Panc1 (cell line): ENCODE data around the gene ANKRD33B. TPM values are rescaled to one million over a fixed set of nuclear protein-coding genes. Genes with fewer than 3 reads are reported as not detected.

Source experiments
- ATAC-seq: fragments of 200-7000 bp; cut with Tn5 transposase; 2 replicates; pipeline ENCODE4 v1.9.1; 2020; ENCODE audit warnings: mild to moderate bottlenecking, moderate library complexity
- BruUV-seq: library from RNA; stranded (reverse); fragments of 400-500 nt; replicated peaks from 2 replicates; lab custom pipeline; 2021; lab: Mats Ljungman, UMichigan
- CTCF ChIA-PET: fragments of 300-600 bp; sonication (Branson Sonifier 250); formaldehyde crosslinking; loops from one replicate; lab custom pipeline; 2022; ENCODE audit warnings: antibody characterized with exemption; lab: Charles Lee
- POLR2A ChIA-PET: fragments of 300-600 bp; sonication (Branson Sonifier 250); formaldehyde crosslinking; loops from one replicate; lab custom pipeline; 2022; ENCODE audit warnings: antibody characterized with exemption; lab: Charles Lee
- DNase-seq: peaks from one replicate; pipeline ENCODE4 v3.0.0-alpha.2; 2010; ENCODE audit warnings: low read depth, low spot score
- H3K27ac ChIP-seq: 2 replicates; pipeline ENCODE4 v1.5.1; 2011; ENCODE audit warnings: mild to moderate bottlenecking, low read length, inconsistent platforms
- H3K27me3 ChIP-seq: fragments of 200-500 bp; sonication (Bioruptor generic); 2 replicates; pipeline ENCODE4 v1.6.0; 2014; ENCODE audit warnings: low read length, inconsistent platforms; ENCODE audit not compliant: control insufficient read depth, insufficient read depth
- H3K36me3 ChIP-seq: fragments of 200-500 bp; sonication (Bioruptor generic); 2 replicates; pipeline ENCODE4 v1.5.1; 2014; ENCODE audit warnings: inconsistent platforms, mild to moderate bottlenecking, low read length, moderate library complexity; ENCODE audit not compliant: control insufficient read depth, insufficient read depth
- H3K4me1 ChIP-seq: 2 replicates; pipeline ENCODE4 v1.5.1; 2011; ENCODE audit warnings: inconsistent platforms, mild to moderate bottlenecking, low read length, moderate library complexity; ENCODE audit not compliant: control insufficient read depth, insufficient read depth
- H3K4me3 ChIP-seq, 2 experiments: 2 replicates each; pipeline ENCODE4 v1.5.1; 2011 to 2012; ENCODE audit warnings: low read depth in 2 of 2, low read length in 2 of 2, mild to moderate bottlenecking in 2 of 2, inconsistent platforms in 1 of 2, moderate library complexity in 1 of 2
- H3K9me3 ChIP-seq: fragments of 200-500 bp; sonication (Bioruptor generic); 2 replicates; pipeline ENCODE4 v1.5.1; 2014; ENCODE audit warnings: low read depth, mild to moderate bottlenecking, inconsistent platforms, low read length, moderate library complexity; ENCODE audit not compliant: control insufficient read depth, insufficient read depth
- POLR2AphosphoS5 ChIP-seq: IDR thresholded peaks from 2 replicates; pipeline ENCODE4 v1.6.1; 2012; ENCODE audit warnings: mild to moderate bottlenecking, low read depth, low read length, moderate library complexity
- SIN3A ChIP-seq: IDR thresholded peaks from 2 replicates; pipeline ENCODE4 v1.6.1; 2012; ENCODE audit warnings: low read depth, mild to moderate bottlenecking, low read length, moderate library complexity, borderline replicate concordance; ENCODE audit not compliant: insufficient read depth
- TCF7L2 ChIP-seq: IDR thresholded peaks from 2 replicates; pipeline ENCODE4 v1.6.1; 2011; ENCODE audit warnings: mild to moderate bottlenecking, low read depth, low read length, inconsistent platforms
- in situ Hi-C: cut with HindIII; loops from 2 replicates; pipeline ENCODE4 v1.10.0; 2016; ENCODE audit warnings: low sequenced_read_pairs, low pct_unique_long_range_greater_than_20kb
- intact Hi-C: fragments of 100-400 bp; cut with micrococcal nuclease; formaldehyde crosslinking; loops from one replicate; pipeline ENCODE4 v1.10.0; 2022; ENCODE audit not compliant: unreplicated experiment
- total RNA-seq: library from RNA; stranded (reverse); gene quantifications from one replicate; pipeline ENCODE4 v1.2.1, GENCODE V29; 2021; ENCODE audit not compliant: unreplicated experiment
- TF ChIP-seq, protein P1 (sequence below), 2 experiments: IDR thresholded peaks; 2 replicates each; pipeline ENCODE4 v1.6.1; 2011 to 2012; ENCODE audit warnings: low read depth in 2 of 2, control low read depth in 1 of 2, low read length in 1 of 2, mild to moderate bottlenecking in 1 of 2, moderate library complexity in 1 of 2; ENCODE audit not compliant: insufficient read depth in 1 of 2
- TF ChIP-seq, protein P2 (sequence below): fragments of 450-650 bp; IDR thresholded peaks from 2 replicates; pipeline ENCODE4 v1.5.1; 2017; ENCODE audit warnings: mild to moderate bottlenecking

ANKRD33B gene
- total RNA-seq, 1 experiment from 2014 or later: 19.1 TPM

DNA sequence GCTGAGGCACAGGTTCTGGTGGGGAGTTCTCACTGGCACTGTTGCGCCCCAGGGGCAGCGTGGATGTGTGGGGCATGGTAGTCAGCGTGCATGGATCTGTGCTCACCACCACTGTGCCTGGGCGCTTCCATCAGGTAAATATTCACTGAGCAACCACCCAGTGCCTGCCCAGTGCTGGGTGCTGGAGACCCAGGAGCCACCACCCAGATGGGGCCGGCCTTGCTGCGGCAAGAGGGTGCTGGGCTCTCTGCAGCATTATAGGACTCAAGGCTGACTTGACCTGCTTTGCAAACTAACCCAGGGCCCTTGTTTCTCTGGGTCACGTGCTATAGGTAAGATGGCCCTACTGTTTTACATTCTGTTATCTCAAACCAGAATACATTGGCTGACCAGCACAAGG lies 136.6 kb downstream of the ANKRD33B start:
- POLR2A ChIA-PET: no interaction called here
- Histone ChIP-seq H3K27me3 (no peaks in the 10 kb centered on the region), H3K9me3 (no peaks in the 10 kb centered on the region), H3K4me3 (no peak overlapping the region), H3K4me1 (peaks cover 14% of the 10 kb centered on the region), H3K36me3 (no peaks in the 10 kb centered on the region), H3K27ac (no peak overlapping the region)
- CTCF ChIA-PET: interaction anchor here (0.6 kb wide), 1 partner anchor 79 kb away, joined by 3 read pairs; no protein-coding TSS in a partner anchor
- intact Hi-C loops (no loop called here), in situ Hi-C loops (no loop called here)
- TF ChIP-seq SIN3A (no peak), POLR2AphosphoS5 (no peak), TCF7L2 (no peak)
- TF ChIP-seq, protein P1, sequence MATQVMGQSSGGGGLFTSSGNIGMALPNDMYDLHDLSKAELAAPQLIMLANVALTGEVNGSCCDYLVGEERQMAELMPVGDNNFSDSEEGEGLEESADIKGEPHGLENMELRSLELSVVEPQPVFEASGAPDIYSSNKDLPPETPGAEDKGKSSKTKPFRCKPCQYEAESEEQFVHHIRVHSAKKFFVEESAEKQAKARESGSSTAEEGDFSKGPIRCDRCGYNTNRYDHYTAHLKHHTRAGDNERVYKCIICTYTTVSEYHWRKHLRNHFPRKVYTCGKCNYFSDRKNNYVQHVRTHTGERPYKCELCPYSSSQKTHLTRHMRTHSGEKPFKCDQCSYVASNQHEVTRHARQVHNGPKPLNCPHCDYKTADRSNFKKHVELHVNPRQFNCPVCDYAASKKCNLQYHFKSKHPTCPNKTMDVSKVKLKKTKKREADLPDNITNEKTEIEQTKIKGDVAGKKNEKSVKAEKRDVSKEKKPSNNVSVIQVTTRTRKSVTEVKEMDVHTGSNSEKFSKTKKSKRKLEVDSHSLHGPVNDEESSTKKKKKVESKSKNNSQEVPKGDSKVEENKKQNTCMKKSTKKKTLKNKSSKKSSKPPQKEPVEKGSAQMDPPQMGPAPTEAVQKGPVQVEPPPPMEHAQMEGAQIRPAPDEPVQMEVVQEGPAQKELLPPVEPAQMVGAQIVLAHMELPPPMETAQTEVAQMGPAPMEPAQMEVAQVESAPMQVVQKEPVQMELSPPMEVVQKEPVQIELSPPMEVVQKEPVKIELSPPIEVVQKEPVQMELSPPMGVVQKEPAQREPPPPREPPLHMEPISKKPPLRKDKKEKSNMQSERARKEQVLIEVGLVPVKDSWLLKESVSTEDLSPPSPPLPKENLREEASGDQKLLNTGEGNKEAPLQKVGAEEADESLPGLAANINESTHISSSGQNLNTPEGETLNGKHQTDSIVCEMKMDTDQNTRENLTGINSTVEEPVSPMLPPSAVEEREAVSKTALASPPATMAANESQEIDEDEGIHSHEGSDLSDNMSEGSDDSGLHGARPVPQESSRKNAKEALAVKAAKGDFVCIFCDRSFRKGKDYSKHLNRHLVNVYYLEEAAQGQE (IDR thresholded peaks at IDR 0.05; ENCODE audit: insufficient read depth in 1 of 2, low read depth in 2 of 2, low read length in 1 of 2): no peak
- TF ChIP-seq, protein P2, sequence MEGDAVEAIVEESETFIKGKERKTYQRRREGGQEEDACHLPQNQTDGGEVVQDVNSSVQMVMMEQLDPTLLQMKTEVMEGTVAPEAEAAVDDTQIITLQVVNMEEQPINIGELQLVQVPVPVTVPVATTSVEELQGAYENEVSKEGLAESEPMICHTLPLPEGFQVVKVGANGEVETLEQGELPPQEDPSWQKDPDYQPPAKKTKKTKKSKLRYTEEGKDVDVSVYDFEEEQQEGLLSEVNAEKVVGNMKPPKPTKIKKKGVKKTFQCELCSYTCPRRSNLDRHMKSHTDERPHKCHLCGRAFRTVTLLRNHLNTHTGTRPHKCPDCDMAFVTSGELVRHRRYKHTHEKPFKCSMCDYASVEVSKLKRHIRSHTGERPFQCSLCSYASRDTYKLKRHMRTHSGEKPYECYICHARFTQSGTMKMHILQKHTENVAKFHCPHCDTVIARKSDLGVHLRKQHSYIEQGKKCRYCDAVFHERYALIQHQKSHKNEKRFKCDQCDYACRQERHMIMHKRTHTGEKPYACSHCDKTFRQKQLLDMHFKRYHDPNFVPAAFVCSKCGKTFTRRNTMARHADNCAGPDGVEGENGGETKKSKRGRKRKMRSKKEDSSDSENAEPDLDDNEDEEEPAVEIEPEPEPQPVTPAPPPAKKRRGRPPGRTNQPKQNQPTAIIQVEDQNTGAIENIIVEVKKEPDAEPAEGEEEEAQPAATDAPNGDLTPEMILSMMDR: no peak
- BruUV-seq: no TSS peak
- ATAC-seq (no peak), DNase-seq (no peak)

DNA sequence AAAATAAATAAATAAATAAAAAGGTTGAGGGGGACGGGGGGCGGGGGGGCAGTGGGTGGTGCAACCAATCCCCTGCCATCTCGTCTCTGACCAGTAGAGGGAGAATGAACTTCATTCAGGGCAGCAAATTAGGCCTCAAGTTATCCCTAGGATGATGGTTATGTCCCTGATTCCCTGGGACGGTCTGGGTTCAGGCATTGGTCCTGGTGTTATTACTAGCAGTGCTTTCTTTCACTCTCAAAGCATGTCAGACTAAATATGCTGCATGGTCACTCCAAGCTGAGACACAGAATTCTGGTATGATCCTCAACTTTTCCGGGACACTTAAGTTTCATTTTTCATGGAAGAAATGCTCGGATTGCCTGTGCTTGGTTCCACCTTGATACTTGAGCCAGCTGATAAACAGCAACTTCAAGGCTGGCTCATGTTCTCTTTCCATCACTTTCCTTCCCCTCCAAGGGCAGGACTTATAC lies 137.7 kb downstream of the ANKRD33B start:
- intact Hi-C loops: no loop called here
- Histone ChIP-seq H3K27me3 (no peaks in the 10 kb centered on the region), H3K4me3 (no peak overlapping the region), H3K4me1 (peaks cover 12% of the 10 kb centered on the region), H3K36me3 (no peaks in the 10 kb centered on the region), H3K9me3 (no peaks in the 10 kb centered on the region), H3K27ac (no peak overlapping the region)
- ATAC-seq: peak; percentile 65
- no peak for DNase-seq
- ChIA-PET CTCF (interaction anchor here (1.7 kb wide), 1 partner anchor 12 kb away, joined by 5 read pairs; no protein-coding TSS in a partner anchor), POLR2A (no interaction called here)
- TF ChIP-seq, protein P2: peak; percentile 85
- TF ChIP-seq, protein P1 (IDR thresholded peaks at IDR 0.05; ENCODE audit: insufficient read depth in 1 of 2, low read depth in 2 of 2, low read length in 1 of 2): no peak
- in situ Hi-C loops: no loop called here
- BruUV-seq: no TSS peak
